ENCODE results near the gene CIART. TPM values are rescaled to one million over a fixed set of nuclear protein-coding genes. Genes with fewer than 3 reads are reported as not detected.

Gene CIART
- total and polyA plus RNA-seq, 2 donors (not counting 3 experiments of a cell fraction or from before 2014, with no cell fraction given) = 2.4 to 4.3 TPM

GRCh38 chr1:150271291-150271959, 10.9 kb upstream of the CIART start:
- no peaks in the 10 kb centered on the region for H3K27me3 ChIP-seq (ENCODE audit: control insufficient read depth in 2 of 2, insufficient read depth in 2 of 2, low read length in 2 of 2)
- ChIA-PET CTCF (interaction anchor here (0.9 to 16.3 kb wide), 4 partner anchors 10 to 24 kb away, joined by 3 to 466 read pairs (median 24); partner anchors contain the start of genes CA14 and CIART), POLR2A (no interaction called here)
- peaks cover 0 to 2% of the 10 kb centered on the region in 2 experiments for H3K36me3 ChIP-seq (ENCODE audit: control insufficient read depth in 2 of 2, extremely low read depth in 1 of 2, insufficient read depth in 2 of 2, low read length in 2 of 2)
- H3K9me3 ChIP-seq (replicated peaks; ENCODE audit: control insufficient read depth, insufficient read depth, low read length) = no peaks in the 10 kb centered on the region
- no peak for DNase-seq (ENCODE audit: low read depth, low spot score)
- H3K4me1 ChIP-seq (ENCODE audit: control insufficient read depth, extremely low read depth, insufficient read depth, low read length) = peaks cover 41% of the 10 kb centered on the region
- no peak for TF ChIP-seq MYC (IDR thresholded peaks at IDR 0.05; ENCODE audit: low read depth, low read length)
- no peak for TF ChIP-seq MAX (IDR thresholded peaks at IDR 0.05; ENCODE audit: insufficient read depth, insufficient read length)
- TF ChIP-seq GATA2 (IDR thresholded peaks at IDR 0.05; ENCODE audit: insufficient read depth, insufficient read length, low read depth, low read length) = no peak
- no peak for TF ChIP-seq POLR2A (IDR thresholded peaks at IDR 0.05; ENCODE audit: low read depth, low read length)
- H4K20me1 ChIP-seq (replicated peaks; ENCODE audit: control insufficient read depth, extremely low read depth, insufficient read depth, low read length) = no peaks in the 10 kb centered on the region
- H3K4me3 ChIP-seq (replicated peaks in 1 of 3; ENCODE audit: insufficient read depth in 1 of 3, low read depth in 1 of 3, low read length in 3 of 3) = no peak overlapping the region
- H3K79me2 ChIP-seq (ENCODE audit: control insufficient read depth, insufficient read depth, low read length) = peaks cover 19% of the 10 kb centered on the region
- BruUV-seq (replicated peaks) = no TSS peak
- H3K9ac ChIP-seq (replicated peaks; ENCODE audit: extremely low read depth, insufficient read depth, low read length) = no peak overlapping the region
- H2AFZ ChIP-seq (ENCODE audit: low read depth, low read length) = no peak overlapping the region
- no peak for FAIRE-seq
- H3K4me2 ChIP-seq (ENCODE audit: insufficient read depth, low read length) = no peak overlapping the region
- intact Hi-C loops (cut with micrococcal nuclease) = no loop called here
- no peak overlapping the region for H3K27ac ChIP-seq (ENCODE audit: insufficient read depth, low read depth, low read length)
- H3K9me1 ChIP-seq (replicated peaks; ENCODE audit: control insufficient read depth, extremely low read depth, insufficient read depth, low read length) = no peaks in the 10 kb centered on the region
- dilution Hi-C loops (cut with MboI; ENCODE audit: extremely low pct_ligation_motif_present, low sequenced_read_pairs) = no loop called here

- FAIRE-seq (no peak), DNase-seq (ENCODE audit: low read depth, low spot score) (peak; percentile 31)
- TF ChIP-seq FOS (IDR thresholded peaks at IDR 0.05; ENCODE audit: borderline replicate concordance, insufficient read depth, low read length) = peak; percentile 21
- TF ChIP-seq CTCF (IDR thresholded peaks at IDR 0.05; ENCODE audit: extremely low read depth in 1 of 2, insufficient read depth in 1 of 2, low read depth in 1 of 2, low read length in 2 of 2) = no peak
- TF ChIP-seq MYC (IDR thresholded peaks at IDR 0.05; ENCODE audit: low read depth, low read length) = no peak
- TF ChIP-seq GATA2 (IDR thresholded peaks at IDR 0.05; ENCODE audit: insufficient read depth, insufficient read length, low read depth, low read length) = no peak
- TF ChIP-seq POLR2AphosphoS5 (IDR thresholded peaks at IDR 0.05; ENCODE audit: insufficient read depth, low read depth, low read length) = no peak
- no peak for TF ChIP-seq JUN (IDR thresholded peaks at IDR 0.05; ENCODE audit: borderline replicate concordance, insufficient read depth, insufficient read length, low read depth)
- TF ChIP-seq POLR2A (IDR thresholded peaks at IDR 0.05; ENCODE audit: low read depth, low read length) = no peak
- no peaks in the 10 kb centered on the region for H3K9me1 ChIP-seq (replicated peaks; ENCODE audit: control insufficient read depth, extremely low read depth, insufficient read depth, low read length)
- no peaks in the 10 kb centered on the region for H4K20me1 ChIP-seq (replicated peaks; ENCODE audit: control insufficient read depth, extremely low read depth, insufficient read depth, low read length)
- no peaks in the 10 kb centered on the region for H3K27me3 ChIP-seq (ENCODE audit: control insufficient read depth in 2 of 2, insufficient read depth in 2 of 2, low read length in 2 of 2)
- intact Hi-C loops (cut with micrococcal nuclease) (no loop called here), dilution Hi-C loops (cut with MboI; ENCODE audit: extremely low pct_ligation_motif_present, low sequenced_read_pairs) (no loop called here)
- no peak overlapping the region for H3K9ac ChIP-seq (replicated peaks; ENCODE audit: extremely low read depth, insufficient read depth, low read length)
- POLR2A ChIA-PET = interaction anchor here (0.5 to 1.1 kb wide), 2 partner anchors 11 to 76 kb away, joined by 3 to 5 read pairs; no protein-coding TSS in a partner anchor
- no TSS peak for BruUV-seq (replicated peaks)
- peaks cover 3% of the 10 kb centered on the region for H3K79me2 ChIP-seq (ENCODE audit: control insufficient read depth, insufficient read depth, low read length)
- peak overlapping the region; percentile 75 for H3K4me2 ChIP-seq (ENCODE audit: insufficient read depth, low read length)
- CTCF ChIA-PET = interaction anchor here (2.3 to 16.3 kb wide), 2 partner anchors 9 to 16 kb away, joined by 26 to 466 read pairs; partner anchors contain the start of genes CA14 and CIART
- H3K9me3 ChIP-seq (replicated peaks; ENCODE audit: control insufficient read depth, insufficient read depth, low read length) = no peaks in the 10 kb centered on the region
- peak overlapping the region in 2 of 3 experiments; percentile 41 to 60 for H3K4me3 ChIP-seq (replicated peaks in 1 of 3; ENCODE audit: insufficient read depth in 1 of 3, low read depth in 1 of 3, low read length in 3 of 3)
- peak overlapping the region; percentile 73 for H2AFZ ChIP-seq (ENCODE audit: low read depth, low read length)
- peak overlapping the region; percentile 40 for H3K27ac ChIP-seq (ENCODE audit: insufficient read depth, low read depth, low read length)
- H3K4me1 ChIP-seq (ENCODE audit: control insufficient read depth, extremely low read depth, insufficient read depth, low read length) = peaks cover 29% of the 10 kb centered on the region
- H3K36me3 ChIP-seq (ENCODE audit: control insufficient read depth in 2 of 2, extremely low read depth in 1 of 2, insufficient read depth in 2 of 2, low read length in 2 of 2) = peaks cover 0 to 1% of the 10 kb centered on the region in 2 experiments
Measured at GRCh38 chr1:150273311-150273710, 9.0 kb upstream of the CIART start.
